GM19193 (cell line): ENCODE data around the gene ACOX1.

Source experiments
- POLR2A ChIP-seq: IDR thresholded peaks from 4 replicates; pipeline ENCODE4 v1.6.1; 2011; ENCODE audit not compliant: insufficient read depth, insufficient read length; ENCODE audit errors: extremely low read depth

Gene ACOX1

GRCh38 chr17:75979705-75980187, 780 bp upstream of the ACOX1 start:
- no peak for TF ChIP-seq POLR2A

DNA sequence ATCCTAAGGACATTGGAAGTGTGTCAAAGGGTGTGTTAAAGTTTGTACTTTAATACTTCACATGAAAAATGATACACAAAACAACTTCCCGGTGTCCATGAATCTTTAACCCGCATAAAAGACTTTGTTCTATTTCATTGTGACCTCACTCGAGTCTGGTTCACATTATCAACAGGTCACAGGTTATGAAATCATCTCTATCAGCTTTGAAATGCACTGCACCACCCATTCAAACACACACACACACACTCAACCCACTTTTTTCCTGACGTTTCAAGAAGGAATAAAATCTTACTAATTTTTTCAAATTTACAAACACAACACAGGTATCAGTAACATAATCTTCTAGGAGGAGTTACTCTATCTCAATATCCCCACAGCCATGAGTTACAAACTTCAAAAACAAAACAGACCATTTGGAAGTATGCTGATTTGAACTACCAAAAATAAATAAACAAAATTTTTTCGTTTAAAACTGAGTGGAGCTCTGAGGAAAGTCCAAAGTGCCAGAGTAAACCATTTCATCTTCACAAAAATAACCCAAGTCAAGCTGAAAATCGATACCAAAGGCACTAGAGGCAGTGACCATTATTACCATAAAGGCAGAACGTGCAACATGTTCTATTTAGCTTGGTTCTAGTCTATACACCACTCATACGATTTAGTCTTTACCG, 2.7 kb downstream of the ACOX1 start:
- no peak for TF ChIP-seq POLR2A

GRCh38 chr17:75975757-75976174, 3.2 kb downstream of the ACOX1 start:
- TF ChIP-seq POLR2A = no peak

- TF ChIP-seq POLR2A = no peak
Measured at GRCh38 chr17:75970626-75971025, 8.3 kb downstream of the ACOX1 start.

DNA sequence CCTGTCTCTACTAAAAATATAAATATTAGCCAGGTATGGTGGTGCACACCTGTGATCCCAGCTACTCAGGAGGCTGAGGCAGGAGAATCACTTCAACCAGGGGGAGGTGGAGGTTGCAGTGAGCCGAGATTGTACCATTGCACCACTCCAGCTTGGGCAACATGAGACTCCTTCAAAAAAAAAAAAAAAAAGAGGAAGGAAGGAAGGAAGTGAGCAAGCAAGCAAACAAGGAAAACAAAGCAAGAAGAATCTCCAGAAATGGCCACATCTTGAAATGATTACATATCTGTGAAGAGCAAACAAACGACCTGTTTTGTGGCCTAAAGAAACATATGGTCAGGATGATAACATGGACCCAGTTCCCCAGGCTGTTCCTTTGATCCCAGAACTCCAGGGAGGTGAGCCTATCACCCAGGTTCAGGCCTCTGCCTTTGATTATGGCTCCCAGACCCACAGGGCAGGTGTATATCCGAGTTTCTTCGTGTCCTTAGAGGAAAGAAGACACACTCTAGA, 8.9 kb downstream of the ACOX1 start:
- TF ChIP-seq POLR2A = no peak

DNA sequence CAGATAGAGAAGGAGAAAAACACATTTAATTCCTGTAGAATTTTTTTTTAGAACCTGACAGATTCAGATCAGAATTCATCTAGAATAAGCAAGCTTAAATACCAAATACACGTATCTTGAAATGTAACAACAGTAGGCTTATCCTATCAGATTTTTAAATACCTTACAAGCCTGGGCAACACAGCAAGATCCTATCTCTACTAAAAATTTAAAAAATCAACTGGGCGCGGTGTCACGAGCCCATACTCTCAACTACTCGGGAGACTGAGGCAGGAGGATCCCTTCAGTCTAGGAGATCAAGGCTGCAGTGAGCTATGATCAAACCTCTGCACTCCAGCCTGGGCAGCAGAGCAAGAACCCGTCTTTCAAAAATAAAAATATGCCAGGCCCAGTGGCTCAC, 13.5 kb downstream of the ACOX1 start:
- TF ChIP-seq POLR2A = no peak

DNA sequence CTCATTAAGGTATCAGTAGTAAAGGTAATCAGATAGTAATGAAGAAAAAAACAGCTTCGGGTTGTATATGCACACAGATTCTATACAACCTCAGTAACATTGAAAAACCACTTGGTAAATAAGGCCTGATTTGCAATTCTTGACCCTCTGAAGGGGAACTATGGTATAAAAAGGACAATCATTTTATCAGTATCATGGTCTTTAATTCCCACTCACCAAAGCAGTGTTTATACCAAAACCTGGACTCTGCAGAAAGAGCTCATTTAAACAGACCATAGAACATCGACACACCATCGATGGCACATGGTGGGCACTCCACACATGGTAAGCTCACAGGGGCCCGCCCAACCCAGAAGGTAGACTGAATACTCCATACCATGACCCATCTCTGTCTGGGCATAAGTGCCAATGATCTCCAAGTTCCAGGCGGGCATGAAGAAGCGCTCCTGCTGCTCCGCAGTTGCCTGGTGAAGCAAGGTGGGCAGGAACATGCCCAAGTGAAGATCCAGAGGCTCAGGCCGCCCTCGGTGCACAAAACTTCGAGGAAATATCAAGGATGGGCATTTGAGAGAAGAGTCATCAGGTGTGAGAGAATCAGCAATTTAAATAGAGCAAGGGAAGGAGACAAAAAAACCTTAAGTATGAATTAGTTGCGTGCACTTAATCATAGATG, 19.0 kb downstream of the ACOX1 start:
- no peak for TF ChIP-seq POLR2A

DNA sequence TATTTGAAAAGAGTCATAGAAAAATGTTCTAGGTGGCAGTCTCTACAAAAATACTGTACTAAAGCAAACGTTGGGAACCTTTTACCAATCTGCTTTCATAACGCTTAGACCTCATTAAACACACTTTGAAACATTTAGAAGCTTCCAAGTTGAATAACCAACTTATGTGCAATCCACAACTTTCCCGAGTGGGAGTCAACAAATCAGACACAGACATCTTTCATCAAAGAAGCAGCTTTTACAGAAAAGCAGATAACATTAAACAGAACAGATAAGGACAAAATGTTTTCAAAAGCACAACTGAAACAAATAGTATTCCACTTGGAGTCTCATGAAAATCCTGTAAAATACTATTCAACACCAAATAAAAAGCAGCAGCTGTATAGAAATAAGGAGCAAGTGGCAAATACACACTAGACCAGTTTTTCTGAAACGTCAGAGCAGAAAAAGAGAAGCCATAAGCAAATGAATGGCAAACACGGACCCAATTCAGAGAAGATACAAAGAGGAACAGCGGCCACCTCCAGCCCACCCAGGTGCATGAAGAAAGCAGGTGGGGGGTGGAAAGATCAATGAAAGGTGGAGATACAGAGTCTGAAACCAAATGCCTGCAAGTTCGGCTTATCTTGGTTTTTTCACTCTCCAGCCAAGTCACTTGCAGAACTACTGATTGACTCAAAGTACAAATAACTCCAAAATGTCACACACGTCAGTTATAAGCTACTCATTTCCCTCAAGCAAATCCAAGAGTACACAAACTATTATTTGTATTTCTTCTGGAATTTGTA, 19.7 kb downstream of the ACOX1 start:
- no peak for TF ChIP-seq POLR2A

DNA sequence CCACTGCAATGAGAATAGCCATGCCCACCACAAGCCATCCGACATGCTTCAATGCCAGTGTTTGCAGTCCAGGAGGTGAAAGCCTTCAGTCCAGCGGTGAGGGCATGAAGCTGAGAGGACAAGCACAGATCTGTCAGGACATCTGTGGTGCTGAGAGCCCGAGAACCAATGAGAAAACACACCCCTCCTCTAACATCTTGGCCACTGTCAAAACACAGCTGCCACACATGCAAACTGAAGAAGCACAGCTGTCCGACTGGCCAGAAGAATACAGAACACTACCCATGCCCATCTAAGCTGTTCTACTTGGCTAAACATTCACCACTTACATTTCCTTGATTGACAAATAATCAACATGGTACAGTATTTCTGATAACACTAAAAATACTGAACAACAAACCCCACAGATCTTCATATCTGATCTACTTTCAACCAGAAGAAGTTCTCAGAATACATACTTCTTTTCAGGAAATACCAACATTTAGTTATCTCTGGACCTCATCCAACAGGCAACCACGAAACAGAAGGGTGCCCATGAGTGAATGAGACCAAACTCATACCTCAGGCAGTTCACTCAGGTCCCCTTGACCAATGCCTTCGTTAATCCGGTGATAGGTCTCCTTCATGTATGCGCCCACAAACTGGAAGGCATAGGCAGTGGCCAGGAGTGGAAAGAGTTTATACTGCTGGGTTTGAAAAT, 28.0 kb downstream of the ACOX1 start:
- no peak for TF ChIP-seq POLR2A

GRCh38 chr17:75950421-75950820, 28.5 kb downstream of the ACOX1 start:
- TF ChIP-seq POLR2A = no peak

DNA sequence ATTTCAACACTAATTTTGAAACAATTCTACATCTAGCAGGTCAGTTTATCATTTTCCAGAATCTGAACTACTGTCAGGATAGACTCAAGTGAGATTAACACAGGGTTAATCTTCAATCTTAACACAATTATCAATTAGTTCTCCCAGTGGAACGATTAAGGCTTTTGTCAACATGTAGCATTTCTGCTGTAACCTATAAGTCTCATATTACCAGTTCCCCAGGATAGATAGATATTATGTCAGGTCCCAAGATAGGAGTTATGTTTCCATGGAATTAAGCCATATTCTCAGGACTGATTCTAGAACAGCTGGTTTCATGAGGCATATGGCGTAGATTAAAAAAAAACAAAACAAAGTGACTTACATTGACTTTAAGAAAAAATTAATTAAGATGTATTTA, 33.8 kb downstream of the ACOX1 start:
- TF ChIP-seq POLR2A = no peak

GRCh38 chr17:75943491-75943890, 35.5 kb downstream of the ACOX1 start:
- TF ChIP-seq POLR2A = no peak

- TF ChIP-seq POLR2A = no peak
Measured at GRCh38 chr17:75942473-75942872, 36.5 kb downstream of the ACOX1 start.

DNA sequence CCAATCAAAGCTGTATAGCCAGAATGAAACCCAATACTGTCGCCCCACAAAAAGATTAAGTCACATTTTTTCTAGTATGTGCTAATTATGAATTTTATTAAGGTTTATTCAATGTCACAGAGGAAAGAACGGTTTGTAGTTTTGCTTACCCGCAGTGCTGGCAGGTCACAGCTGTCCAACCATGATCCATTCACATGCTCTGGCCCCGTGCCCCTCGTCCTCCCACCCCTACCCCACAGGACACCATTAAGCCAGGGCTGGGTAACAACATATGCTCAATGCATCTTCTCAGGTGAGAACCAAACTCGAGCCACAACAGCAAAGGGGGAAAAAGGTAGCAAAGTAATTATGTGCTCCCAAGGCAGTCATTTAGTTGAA, 37.5 kb downstream of the ACOX1 start:
- TF ChIP-seq POLR2A = no peak
